ENCODE data around the gene PTPRT.

DNA sequence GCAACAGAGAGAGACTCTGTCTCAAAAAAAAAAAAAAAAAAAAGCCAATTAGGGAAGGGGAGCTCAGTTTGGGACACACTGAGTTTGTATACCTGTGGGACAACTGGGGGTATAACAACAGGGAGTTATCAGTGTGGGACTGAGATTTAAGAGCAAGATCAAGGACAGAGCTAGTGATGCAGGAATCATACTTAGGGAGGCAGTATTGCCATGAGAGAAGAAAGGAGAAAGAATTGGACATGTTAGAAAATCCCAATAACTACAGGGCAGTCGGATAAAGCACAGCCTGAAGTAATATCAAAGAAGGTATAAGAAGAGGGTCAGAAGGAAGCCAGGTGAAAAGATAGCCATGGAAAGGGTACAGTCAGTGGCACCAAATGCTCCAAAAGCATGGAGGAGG lies 121.2 kb downstream of the PTPRT start:
- TF ChIP-seq, protein P1, sequence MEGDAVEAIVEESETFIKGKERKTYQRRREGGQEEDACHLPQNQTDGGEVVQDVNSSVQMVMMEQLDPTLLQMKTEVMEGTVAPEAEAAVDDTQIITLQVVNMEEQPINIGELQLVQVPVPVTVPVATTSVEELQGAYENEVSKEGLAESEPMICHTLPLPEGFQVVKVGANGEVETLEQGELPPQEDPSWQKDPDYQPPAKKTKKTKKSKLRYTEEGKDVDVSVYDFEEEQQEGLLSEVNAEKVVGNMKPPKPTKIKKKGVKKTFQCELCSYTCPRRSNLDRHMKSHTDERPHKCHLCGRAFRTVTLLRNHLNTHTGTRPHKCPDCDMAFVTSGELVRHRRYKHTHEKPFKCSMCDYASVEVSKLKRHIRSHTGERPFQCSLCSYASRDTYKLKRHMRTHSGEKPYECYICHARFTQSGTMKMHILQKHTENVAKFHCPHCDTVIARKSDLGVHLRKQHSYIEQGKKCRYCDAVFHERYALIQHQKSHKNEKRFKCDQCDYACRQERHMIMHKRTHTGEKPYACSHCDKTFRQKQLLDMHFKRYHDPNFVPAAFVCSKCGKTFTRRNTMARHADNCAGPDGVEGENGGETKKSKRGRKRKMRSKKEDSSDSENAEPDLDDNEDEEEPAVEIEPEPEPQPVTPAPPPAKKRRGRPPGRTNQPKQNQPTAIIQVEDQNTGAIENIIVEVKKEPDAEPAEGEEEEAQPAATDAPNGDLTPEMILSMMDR (conservative IDR thresholded peaks at IDR 0.05; ENCODE audit: low read depth, low read length) = no peak
- no peak for TF ChIP-seq EZH2 (IDR thresholded peaks at IDR 0.05; ENCODE audit: low read length, unreplicated experiment)
- no peak for TF ChIP-seq EZH2phosphoT487 (IDR thresholded peaks at IDR 0.05; ENCODE audit: borderline replicate concordance, low read length)

Data from PC-3 (cell line).